Left renal pelvis (tissue), 4 donors: ENCODE results near the gene TBC1D10B. TPM values are rescaled to one million over a fixed set of nuclear protein-coding genes. Genes with fewer than 3 reads are reported as not detected.

ENCODE experiments used
- DNase-seq, 4 donors: peaks; one replicate each; pipeline ENCODE4 v3.0.0-alpha.2; 2013; ENCODE audit warnings: low read depth in 4 of 4, low spot score in 3 of 4
- polyA plus RNA-seq, 4 donors: library from polyadenylated mRNA; unstranded; fragments of 120-200 nt; gene quantifications; one replicate each; pipeline ENCODE4 v1.2.1, GENCODE V29; 2013; ENCODE audit not compliant: insufficient read length in 4 of 4

TBC1D10B gene
- polyA plus RNA-seq, 4 donors, result 28.2 to 44.1 (median 34.2) TPM

DNA sequence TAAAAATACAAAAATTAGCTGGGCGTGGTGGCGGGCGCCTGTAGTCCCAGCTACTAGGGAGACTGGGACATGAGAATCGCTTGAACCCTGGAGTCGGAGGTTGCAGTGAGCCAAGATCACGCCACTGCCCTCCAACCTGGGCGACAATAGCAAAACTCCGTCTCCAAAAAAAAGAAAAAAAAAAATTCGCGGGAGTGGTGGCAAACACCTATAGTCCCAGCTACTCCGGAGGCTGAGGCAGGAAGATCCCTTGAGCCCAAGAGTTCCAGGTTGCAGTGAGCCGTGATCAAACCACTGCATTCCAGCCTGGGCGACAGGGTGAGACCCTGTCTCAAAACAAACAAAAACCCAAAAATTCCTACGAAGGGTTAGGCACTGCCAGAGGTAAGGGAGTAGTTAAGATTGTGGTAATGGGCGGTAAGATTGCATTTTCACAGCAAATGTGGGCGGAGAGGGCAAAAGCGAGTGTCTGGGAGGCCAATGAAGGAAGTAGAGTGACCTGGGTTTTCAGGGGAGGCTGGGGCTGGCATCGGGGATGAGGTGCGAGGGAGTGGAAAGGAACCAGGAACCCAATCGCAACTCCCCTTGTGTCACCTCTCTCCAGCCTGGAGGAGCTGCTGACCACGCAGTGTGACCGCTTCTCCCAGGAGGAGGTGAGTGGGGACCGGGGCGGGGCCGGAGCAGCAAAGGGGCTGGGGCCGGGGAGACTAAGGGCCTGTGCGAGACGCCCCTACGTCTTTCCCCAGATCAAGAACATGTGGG is 6.9 kb upstream of the TBC1D10B start:
- DNase-seq, result no peak

- DNase-seq, result no peak
Measured at GRCh38 chr16:30376461-30376902, 6.2 kb upstream of the TBC1D10B start.

GRCh38 chr16:30375864-30376263 is 5.6 kb upstream of the TBC1D10B start:
- no peak for DNase-seq

DNA sequence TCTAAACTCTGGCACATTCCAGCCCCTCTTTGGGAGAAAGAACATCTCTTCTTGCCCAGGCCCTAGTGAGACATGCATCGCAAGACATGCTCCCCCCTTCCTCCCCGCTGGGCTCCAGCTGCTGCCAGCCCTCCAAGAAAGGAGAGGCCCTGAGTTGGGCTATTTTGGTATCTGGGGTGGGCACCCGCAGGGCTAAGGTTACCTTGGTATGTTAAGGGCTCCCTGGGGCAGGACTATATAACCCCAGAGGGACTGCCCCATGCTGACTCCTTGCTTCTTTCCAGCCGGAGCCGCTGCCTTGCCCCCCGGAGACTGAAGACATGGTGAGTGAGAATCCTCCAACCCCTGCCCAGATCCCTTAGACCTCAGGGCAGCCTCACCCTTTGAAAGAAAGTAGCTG is 4.2 kb upstream of the TBC1D10B start, which contains the start of gene MYL11:
MYL11 (plus strand) TSS at position 265 of the 400 bp plus-strand sequence; CDS start at position 321, 56 bp downstream.
- DNase-seq, result no peak

DNA sequence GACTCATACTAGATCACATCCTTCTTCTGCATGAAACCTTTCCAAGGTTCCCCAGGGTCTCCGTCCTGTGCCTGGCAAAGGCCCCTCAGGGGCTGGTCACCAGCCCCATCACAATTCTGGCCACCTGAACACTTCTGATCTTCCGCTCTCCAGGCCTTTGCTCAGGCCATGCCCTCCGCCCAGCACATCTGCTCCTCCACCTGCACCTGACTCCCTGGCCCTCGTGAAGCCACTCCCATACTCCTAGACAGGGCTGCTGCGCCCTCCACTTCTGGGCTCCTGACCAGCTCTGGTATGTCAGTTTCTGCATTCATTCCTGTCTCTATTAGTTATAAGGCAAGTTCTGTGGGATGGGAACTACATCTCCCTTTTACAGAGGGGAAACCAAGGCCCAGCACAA is 2.4 kb upstream of the TBC1D10B start:
- DNase-seq, result no peak

DNA sequence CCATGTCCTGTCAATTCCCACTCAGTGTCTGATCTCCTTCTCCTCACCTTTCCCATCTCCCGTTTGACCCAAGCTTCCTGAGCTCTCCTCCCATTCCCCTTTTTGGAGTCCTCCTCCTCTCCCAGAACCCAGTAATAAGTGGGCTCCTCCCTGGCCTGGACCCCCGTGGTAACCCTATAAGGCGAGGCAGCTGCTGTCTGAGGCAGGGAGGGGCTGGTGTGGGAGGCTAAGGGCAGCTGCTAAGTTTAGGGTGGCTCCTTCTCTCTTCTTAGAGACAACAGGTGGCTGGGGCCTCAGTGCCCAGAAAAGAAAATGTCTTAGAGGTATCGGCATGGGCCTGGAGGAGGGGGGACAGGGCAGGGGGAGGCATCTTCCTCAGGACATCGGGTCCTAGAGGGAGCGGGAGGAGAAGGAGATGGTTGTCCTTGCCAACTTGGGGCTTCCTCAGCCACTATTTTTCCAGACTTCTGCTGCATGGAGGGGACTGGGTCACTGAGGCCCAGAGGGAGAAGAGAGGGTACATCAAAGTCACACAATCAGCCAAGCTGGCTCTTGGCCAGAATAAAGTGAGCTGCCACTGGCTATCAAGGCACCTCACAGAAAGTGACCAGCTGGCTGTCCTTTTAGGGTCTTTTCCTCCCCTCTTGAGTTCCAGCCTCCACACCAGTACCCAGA is 1.9 kb upstream of the TBC1D10B start:
- DNase-seq, result no peak

DNA sequence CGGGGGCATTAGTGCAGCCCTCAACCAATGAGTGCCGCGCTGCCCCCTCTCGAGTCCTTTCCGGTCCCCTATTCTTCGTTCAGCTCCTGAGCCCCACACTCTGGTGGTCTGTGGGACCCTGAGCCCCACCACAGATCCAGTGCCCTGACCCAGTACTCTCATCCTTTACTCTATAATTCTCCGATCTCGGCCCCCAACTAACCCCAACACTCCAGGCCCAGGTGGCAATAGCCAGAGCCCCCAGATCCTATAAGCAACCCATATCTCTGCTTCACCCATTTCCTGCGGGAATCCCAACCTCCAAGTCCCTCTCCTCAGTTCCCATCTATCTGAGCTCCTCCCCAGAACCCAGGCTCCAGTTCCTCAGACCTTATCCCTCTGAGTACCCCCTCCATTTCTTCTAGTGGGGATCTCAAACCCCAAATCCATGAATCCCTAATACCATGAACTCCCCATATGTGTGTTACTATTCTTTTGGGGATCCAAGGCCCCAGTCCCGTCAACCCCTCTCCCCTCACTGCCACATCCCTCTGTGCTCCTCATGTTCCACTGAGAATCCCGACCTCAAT is 1.0 kb upstream of the TBC1D10B start:
- DNase-seq, result no peak

DNA sequence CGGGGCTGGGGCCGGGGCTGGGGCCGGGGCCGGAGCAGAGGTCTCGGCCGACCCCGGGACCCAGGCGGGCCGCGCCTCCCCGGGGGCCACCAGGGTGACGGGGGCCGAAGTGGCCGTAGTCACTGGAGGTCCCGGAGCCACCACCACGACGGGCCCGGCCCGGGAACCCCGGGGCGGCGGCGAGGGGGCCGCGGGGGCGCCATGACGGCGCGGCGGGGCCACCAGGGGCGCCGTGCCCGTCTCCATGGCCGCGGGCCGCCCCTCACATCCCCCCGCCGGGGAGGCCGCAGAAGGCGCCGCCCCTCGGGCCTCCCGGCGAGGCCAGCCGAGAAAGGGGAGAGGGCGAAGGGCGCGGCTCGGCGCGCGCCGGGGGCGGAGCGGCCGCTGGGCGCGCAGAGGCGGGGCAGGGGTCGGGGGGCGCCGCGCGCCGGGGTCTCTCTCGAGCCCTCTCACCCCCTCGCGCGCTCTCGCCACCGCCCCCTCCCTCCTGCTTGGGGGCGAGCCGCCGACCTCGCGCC is 297 bp downstream of the TBC1D10B start:
- no peak for DNase-seq

DNA sequence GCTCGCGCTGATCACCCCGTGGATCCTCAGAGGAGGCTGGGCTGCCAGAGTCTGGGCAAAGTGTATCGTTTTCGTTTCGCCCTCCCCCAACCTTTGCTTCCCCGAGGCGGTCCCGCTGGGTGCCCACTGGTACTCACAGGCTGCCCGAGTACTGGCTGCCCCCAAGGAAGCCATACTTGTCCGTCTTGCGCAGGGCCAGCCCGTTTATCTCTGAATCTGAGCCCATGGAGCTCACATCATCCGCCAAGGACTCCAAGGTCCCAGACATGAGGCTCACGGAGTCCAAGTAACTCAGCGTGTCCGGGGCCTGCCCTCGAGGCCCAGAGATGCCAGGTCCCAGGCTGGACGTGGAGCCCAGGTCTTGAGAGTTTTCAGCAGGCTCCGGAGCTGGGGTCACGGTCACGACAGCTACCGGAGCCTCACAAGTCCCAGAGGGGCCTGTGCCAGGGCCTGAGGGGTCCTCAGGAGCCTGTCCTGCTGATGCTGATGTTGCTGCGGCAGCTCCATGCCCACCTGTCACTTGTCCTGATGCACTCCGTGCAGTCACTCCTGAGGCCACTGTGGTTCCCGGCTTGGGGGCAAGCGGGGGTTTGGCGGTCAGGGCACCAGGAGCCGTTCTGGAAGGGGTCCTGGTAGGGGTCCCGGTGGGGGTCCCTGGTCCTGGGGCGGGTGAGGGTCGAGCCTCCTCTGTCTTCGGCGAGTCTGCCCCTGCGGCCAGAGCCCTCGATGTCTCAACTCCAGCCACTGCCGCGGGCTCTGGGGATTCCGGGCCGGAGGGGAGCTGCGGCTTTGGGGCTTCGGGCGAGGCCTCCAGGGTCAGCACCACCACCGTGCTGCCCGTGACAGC is 980 bp downstream of the TBC1D10B start:
- no peak for DNase-seq

DNA sequence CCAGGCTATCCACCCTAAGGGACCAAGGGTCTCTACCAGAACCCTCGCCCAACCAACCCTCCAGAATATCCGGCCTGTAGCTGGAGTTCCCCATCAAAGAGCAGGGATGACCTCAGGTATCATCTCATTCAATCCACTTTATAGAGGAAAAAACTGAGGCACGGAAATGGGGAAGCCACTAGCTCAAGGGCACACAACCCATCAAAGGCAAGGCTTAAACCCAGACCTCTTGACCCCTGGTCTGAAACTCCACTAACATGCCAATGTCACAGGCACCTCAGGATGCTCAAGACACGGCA is 1.6 kb downstream of the TBC1D10B start:
- no peak for DNase-seq

DNA sequence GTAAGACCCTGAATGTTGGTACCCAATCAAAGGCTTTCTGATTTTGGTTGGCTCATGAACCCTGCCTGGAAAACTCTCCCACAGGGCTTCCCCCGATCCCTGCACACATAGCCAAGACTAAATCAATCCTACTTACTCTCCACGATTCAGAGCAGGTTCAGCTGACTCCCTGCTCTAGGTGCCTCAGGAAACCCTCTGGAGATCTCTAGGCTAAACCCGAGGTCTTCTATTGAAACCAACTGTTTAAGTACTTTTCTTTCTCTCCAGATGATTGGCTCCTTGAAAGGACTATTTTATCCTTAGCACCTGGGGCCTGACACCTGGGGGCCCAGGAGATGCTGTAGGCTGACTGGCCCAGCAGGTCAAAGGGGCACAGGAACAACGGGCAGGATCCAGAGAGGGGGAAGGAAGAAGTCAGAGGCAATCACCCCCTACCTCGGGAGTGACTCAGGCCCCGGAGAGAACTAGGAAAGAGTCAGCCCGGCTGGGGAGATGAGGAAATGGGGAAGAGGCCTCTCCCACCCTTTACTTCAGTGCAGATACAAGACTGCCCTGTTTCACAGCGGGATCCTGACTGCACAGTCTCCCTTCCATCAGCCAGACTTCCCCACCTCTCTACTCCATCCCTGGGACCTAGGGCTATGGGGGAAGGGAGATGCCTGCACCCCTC is 2.0 kb downstream of the TBC1D10B start:
- no peak for DNase-seq

DNA sequence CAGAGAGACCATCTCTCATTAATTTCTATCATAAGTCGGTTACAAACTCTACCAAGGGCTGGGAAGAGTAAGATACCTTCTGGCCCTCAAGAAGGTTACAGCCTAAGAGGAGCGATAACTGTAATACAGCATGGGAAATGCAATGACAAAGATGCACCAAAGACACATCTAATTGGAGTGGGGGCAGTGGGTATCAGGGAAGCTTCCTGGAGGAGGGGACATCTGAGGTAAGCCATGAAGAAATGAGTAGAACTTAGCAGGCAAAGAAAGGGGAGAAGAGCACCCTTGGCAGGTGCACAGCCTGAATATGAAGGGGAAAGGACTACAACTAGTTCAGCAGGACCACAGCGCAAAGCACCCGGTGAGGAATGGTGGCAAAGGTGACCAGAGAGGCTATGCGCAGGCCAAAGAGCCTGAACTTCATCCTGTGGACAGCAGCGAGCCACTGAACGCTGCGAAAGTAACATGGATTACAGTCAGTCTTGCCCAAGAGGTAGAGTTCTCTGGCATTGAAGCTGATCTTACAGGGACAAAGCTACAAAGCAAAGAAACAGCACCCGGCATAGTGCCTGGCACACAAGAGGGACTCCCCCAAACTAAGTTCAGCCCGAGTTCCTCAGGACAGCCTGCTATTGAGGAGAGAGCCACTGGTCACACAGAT is 2.8 kb downstream of the TBC1D10B start:
- DNase-seq, result no peak

DNA sequence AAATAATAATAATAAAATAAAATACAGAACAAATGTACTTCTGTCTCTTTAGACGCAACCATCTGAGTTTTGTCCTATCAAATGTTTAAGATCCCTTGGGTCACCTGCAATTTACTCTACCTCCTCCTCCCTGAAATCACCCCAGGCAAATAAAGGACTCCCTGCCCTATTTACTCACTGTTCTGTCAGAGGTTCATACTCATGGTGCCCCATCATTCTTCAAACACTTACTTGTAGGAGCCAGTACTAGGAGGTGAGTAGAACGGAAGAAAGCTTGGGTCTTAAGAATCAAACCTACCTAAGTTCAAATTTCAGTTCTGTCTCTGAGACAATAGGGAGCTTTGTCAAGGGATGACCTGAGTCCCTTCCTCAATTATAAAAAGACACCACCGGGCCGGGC is 3.8 kb downstream of the TBC1D10B start:
- DNase-seq, result no peak

DNA sequence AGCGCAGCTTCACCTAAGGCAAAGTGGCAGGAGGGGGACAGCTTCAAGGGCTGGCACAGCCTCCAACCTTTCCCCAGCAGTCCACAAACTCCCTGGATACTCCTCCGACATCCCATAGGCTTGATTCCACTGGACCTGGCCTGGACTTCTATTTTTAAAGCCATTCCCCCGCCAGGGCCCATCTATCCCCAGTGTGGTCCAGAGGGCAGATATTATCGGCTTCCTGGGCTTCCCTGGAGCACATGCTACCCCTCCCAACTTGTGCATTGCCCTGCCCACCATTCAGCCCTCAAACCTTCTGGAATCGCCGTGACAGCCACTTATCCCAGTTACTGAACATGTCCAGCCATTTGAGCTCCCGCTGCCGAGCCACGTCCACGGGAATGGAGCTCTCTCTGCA is 5.1 kb downstream of the TBC1D10B start:
- no peak for DNase-seq

DNA sequence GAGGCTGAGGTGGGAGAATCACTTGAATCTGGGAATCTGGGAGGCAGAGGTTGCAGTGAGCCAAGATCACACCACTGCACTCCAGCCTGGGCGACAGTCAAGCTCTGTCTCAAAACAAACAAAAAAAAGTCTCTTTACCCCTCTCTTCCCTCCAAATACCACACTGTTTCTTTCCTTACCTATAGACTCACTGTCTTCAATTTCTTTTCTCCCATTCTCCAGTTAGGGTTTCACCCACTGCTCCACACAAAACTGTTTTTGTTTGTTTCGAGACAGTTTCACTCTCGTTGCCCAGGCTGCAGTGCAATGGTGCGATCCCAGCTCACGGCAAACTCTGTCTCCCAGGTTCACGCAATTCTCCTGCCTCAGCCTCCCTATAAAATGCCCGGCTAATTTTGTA is 9.1 kb downstream of the TBC1D10B start:
- DNase-seq, result no peak

DNA sequence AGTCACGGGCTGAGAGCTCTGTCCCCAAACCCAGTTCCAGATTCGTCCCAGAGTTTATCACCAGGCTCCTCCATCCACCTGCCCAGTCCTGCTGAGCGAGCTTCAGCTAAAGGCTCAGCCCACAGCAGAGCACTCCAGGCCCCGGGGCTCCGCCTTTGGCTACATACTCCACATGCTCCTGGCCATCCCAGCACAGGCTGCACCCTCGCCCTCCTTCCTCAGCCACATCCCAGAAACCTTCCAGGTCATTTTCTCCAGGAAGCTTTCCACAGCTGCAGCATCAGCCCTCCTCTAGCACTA is 10.5 kb downstream of the TBC1D10B start:
- no peak for DNase-seq

DNA sequence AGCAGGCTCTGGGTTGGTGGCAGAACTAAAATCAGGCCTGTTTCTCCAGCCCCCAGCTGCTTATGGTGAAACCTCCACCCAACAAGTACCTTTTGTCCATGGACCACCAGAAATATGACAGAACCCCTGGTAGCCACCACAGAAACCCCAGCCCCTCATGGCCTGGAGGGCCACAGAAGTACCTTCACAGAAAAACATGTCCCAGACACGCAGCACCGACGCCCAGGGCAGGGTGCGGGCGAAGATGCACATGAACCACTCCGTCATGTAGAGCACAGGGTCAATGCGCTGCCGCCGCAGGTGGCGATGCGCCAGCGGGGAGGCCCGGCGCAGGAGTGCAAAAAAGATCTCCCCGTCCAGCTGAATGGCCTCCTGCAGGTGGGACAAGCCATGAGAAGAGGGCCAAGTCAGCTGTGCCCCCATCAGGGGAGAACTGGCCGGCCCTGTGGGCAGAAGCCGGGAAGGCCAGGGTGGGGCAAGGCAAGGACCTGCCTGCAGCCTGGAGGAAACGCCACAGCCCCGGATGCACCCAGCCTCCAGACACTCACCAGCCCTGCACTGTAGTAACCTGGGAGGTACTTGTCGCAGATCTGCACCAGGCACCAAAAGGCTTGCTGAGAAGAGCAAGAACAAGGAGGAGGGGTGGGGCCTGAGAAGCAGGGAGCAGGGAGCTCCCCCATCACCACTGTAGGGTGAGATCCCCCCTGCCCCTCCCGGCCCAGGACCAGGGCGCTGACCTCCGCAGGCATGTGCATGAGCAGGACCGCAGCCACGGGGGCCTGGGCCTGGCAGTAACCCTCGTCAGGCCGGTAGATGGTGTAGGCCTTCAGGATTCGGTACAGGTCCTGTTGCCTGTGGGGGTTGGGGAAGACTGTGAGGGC is 11.1 kb downstream of the TBC1D10B start:
- no peak for DNase-seq

- DNase-seq, result no peak
Measured at GRCh38 chr16:30358577-30358936, 11.7 kb downstream of the TBC1D10B start.
